ENCODE results near the gene GRAMD4.

The GRAMD4 gene

GRCh38 chr22:46598737-46599424, 21.3 kb upstream of the GRAMD4 start:
- no peak for DNase-seq

DNA sequence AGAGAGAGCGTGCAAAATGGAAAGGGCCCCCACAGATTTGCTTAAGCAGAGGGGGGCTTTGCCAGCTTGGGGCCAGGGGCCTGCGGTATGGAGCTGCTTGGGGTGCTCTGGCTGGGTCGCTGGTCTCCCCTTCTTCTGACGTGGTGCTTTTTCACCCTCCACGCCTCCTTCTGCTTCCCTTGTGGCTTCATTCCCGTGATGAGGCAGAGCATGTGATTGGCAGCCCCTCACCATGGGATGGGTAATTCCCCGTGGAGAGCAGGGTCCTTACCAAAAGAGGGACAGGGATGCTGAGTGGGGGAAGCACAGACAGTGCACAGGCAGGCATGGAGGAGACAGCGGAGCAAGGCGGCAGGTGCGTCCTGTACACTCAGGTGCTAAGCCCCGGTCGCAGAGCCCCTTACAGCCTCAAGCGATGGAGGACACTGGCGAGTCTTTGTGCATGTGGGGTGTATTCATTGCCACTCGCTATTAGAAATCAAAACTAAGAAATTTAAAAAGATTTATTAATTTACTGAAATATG, 19.9 kb upstream of the GRAMD4 start:
- DNase-seq: no peak

- no peak for DNase-seq
These were observed 18.2 kb upstream of the GRAMD4 start for GRCh38 chr22:46602025-46602424.

DNA sequence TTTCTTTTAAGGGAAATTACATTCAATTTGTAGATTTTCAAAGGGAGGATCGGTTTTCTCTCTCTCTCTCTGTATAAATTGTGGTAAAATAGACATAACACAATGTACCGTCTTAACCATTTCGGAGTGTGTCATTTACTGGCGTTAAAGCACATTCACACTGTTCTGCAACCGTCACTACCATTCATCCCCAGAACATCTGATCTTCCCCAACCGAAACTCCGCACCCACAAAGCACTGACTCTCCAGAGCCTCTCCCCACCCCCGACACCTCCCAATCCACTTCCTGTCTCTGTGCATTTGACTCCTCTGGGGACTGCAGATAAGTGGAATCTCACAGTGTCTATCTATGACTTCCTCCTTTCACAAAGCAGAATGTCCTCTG, 15.9 kb upstream of the GRAMD4 start:
- DNase-seq: peak; percentile 57

GRCh38 chr22:46605117-46605516, 15.1 kb upstream of the GRAMD4 start:
- no peak for DNase-seq

GRCh38 chr22:46606886-46607285, 13.3 kb upstream of the GRAMD4 start:
- no peak for DNase-seq

- no peak for DNase-seq
These were observed 12.6 kb upstream of the GRAMD4 start for GRCh38 chr22:46607483-46608114.

GRCh38 chr22:46609175-46609690, 11.0 kb upstream of the GRAMD4 start:
- DNase-seq: no peak

GRCh38 chr22:46609724-46610201, 10.4 kb upstream of the GRAMD4 start:
- DNase-seq: no peak

- DNase-seq: no peak
These were observed 9.8 kb upstream of the GRAMD4 start for GRCh38 chr22:46610356-46610755.

DNA sequence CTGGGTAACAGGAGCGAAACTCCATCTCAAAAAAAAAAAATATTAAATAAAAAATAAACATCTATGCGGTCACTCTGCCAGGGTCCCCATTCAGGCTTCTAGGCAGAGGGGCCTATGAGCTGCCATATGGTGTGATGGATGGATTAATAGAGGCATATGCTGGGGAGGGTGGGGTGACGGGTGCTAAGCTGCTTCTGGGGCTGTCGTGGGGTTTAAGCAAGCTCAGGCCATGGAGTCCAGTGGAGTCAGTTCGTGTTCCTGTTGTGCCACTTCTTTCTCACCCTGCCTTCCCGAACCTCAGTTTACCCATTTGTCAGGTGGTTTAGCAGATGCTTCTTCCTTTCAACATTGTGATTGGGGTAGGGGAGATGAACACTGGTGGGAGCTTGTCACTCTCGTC, 9.0 kb upstream of the GRAMD4 start:
- no peak for DNase-seq

- no peak for DNase-seq
These were observed 7.8 kb upstream of the GRAMD4 start for GRCh38 chr22:46612341-46612903.

DNA sequence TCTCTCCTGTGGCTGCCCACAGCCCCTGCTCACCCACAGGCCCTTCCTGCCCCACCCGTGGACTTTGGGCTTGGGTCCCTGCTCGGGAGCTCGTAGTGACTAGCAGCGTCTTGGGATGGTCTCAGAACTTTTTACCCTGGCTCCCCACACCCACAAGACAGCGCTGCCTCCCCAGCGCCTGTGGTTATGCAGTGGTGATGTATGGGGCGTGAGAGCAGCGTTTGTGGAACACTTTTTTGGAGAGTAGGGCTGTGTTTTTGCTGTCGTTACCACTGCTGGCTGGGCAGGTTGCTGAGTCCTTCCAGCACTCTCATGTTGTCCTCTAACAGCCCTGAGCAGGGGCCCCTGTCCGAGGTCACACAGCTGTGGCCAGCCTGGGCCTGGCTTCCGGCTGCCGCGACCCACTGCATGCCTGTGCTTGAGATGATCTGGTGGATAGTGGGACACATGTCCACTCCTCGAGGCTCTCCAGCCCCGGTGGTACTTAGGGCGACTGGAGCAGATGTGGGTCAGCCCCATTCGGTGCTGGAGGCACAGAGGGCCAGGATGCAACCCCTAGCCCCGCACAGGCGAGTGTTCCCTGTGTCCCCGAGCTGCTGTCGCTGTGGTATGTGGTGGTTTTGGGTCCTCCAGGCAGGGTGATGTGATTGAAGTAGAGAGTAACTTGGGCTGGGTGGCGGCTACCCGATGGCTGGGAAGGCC, 7.1 kb upstream of the GRAMD4 start:
- DNase-seq: no peak

DNA sequence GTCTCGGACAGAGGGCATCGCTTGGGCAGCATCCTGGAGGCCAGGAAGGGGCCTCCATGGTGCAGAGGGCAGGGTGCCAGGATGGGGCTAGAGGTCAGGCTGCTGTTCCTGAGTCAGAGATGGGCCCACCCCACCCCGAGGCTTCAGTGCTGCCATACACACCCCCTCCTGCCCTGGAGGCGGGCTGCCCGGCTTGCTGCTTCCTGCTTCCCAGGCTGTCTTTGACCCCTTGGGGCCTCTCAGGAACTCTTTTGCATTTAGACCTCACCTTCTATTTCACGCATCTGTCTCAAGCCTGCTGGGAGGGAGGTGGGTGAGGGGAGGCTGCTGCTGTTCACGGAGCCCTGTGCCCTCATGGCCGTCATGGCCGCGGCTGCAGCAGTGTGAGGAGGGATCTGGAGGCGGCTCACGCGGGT, 6.6 kb upstream of the GRAMD4 start:
- no peak for DNase-seq

GRCh38 chr22:46614025-46614931, 5.9 kb upstream of the GRAMD4 start:
- no peak for DNase-seq

- no peak for DNase-seq
These were observed 2.8 kb upstream of the GRAMD4 start for GRCh38 chr22:46617207-46617985.

DNA sequence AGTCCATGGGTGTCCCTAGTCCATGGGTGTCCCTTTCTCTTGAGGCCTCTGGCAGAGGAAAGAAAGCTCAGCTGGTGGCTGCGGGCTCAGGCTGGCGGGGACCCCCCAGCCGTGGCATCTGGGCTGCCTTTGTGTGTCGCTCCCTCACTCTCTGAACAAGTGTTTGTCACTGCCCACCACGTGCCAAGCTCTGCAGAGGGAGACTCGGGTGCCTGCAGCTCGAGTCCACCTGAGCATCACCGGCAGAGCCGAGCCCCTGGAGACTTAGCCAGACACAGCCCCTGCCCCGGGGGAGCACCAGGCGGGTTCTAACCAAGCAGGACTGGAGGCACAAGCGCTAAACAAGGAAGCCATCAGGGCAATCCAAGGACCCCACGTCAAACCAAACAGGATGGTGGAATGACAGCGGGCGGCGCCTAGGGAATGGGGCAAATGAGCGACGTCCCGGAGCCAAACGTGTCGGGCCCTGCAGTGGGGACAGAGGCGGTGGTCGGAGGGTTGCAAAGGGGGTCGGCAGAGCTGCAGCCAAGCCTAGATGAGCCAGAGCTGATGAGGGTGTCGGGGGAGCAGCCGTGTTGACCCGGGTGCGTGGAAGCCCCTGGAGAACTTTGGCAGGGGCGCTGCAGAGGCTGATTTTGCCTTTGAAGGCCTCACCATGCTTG, 2.1 kb upstream of the GRAMD4 start:
- DNase-seq: no peak

- no peak for DNase-seq
These were observed 1.5 kb upstream of the GRAMD4 start for GRCh38 chr22:46618667-46619066.

DNA sequence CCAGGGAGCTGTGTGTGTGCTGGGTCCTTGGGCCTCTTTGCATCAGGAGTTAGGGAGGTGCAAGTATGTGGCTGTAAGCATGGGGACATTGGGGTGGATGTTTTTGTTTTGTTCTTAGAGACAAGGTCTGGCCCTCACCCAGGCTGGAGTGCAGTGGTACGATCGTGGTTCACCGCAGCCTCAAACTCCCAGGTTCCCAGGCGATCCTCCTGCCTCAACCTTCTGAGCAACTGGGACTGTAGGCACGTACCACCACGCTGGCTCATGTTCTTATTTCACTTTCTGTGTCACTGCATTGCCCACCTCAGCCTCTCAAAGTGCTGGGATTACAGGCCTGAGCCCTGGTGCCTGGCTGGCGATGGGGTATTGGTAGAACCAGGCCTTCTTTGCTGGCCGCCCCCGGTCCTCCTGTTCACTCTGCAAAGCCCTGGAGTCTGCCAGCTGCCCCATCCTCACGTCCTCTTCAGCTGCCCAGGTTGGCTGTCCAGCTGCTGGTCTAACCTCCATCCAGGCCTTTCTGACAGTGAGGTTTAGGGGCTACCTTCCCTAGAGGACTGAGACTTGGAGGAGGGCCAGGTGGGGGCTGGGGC, 851 bp upstream of the GRAMD4 start:
- DNase-seq: no peak

DNA sequence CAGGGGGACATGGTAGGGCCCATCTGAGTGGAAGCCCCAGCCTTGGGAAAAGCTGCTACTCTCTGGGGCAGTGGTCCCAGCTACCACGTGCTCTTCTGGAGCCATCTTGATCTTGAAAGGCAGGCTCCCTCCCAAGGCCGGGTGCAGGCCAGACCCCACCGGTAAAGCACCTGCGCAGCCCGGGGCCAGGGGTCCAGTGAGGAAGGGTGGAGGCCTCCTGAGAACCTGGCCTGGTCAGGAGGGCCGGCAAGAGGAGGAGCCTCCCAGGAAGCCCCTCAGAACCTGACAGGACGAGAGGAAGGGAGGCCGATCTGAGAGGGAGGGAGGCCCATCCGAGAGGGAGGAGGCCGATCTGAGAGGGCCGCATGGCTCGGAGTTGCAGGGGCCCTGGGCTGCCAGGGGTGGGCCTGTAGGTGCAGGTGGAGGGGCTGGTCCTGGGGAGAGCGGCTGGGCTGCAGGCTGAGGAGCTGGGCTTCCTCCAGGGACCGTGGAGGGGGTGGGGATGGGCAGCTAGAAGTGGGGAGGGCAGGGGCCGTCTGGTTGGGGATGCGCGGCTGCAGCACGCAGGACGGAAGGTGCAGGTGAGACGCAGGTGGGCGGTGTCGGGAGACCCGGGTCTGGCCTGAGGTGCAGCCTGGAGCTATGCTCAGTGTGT, 529 bp downstream of the GRAMD4 start:
- DNase-seq: no peak
